Measurements from ENCODE around the gene NHSL1.

Gene NHSL1

DNA sequence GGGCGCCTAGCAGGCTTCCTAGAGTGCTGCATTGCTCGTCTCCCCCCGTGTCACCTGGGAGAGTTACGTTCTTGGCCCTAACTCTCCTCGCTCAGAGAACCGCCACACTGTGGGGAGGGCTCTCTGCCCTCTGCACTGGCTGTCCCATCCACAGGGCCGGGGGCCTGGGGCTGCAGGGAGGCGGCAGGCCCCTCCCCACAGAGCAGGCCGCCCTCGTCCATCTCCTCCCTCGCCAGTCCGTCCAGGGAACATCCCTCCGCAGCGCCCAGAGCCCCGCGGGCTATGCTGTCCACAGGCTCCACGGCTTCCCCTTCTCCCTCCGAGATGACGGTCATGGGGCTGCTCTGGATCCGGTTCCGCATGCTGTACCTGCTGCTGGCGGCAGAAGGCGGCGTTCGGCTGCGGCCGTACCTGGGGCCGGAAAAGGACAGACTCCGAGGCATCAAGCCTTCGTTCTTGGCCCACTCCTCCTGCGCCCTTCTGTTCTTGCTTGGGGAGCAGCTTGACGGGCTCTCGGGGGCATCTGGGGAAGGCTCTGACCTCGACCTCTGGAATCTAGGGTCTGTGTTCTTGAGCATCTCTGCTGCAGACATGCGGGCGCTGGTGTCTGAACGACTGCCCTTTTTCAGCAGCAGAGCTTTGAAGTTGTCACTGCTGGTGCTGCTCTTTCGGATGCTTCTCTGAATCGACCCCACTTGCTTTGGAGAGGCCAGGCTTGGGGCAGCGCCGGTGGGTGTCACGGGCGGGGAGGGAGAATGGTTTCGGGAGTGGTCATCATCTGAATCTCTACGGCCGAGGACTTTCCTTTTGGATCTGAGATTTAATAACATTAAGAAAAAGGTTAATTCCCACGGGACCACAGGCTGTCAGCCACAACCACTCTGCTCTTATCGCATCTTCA is 75.0 kb downstream of the NHSL1 start:
- Histone ChIP-seq H3K9ac (ENCODE audit: low read length) (no peak overlapping the region), H2AFZ (ENCODE audit: low read depth, low read length) (no peak overlapping the region), H3K27me3 (ENCODE audit: low read depth, low read length) (no peaks in the 10 kb centered on the region), H4K20me1 (ENCODE audit: insufficient read depth, low read length) (no peaks in the 10 kb centered on the region), H3K27ac (ENCODE audit: low read length) (no peak overlapping the region), H3K4me1 (ENCODE audit: low read length) (no peaks in the 10 kb centered on the region), H3K36me3 (replicated peaks; ENCODE audit: low read depth, low read length) (no peaks in the 10 kb centered on the region), H3K4me3 (ENCODE audit: low read length) (no peak overlapping the region), H3K79me2 (ENCODE audit: low read length) (no peaks in the 10 kb centered on the region), H3K4me2 (ENCODE audit: low read length) (no peak overlapping the region), H3K9me3 (ENCODE audit: insufficient read depth, low read length) (no peaks in the 10 kb centered on the region)
- TF ChIP-seq, protein P1, sequence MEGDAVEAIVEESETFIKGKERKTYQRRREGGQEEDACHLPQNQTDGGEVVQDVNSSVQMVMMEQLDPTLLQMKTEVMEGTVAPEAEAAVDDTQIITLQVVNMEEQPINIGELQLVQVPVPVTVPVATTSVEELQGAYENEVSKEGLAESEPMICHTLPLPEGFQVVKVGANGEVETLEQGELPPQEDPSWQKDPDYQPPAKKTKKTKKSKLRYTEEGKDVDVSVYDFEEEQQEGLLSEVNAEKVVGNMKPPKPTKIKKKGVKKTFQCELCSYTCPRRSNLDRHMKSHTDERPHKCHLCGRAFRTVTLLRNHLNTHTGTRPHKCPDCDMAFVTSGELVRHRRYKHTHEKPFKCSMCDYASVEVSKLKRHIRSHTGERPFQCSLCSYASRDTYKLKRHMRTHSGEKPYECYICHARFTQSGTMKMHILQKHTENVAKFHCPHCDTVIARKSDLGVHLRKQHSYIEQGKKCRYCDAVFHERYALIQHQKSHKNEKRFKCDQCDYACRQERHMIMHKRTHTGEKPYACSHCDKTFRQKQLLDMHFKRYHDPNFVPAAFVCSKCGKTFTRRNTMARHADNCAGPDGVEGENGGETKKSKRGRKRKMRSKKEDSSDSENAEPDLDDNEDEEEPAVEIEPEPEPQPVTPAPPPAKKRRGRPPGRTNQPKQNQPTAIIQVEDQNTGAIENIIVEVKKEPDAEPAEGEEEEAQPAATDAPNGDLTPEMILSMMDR (IDR thresholded peaks at IDR 0.05; ENCODE audit: low read depth, low read length), result no peak
- no peak for TF ChIP-seq EZH2phosphoT487 (IDR thresholded peaks at IDR 0.05; ENCODE audit: low read depth)

DNA sequence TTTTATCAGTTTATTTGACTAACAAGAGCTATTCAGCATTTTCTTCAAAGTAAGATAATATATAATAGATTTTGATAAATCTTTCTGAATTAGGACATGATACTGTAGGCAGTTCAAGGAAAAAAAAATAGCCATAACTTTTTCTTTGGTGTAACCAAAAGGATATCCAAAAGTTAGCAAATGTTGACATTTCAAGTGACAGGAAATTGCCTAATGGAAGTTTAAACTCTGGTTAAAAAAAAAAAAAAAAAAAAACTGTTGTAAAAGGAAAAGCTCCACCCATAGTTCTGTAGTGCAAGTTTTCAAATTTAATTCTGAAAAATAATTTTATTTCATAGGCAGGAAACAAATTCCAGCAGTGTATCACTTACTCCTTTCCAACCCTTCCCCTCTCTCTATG is 76.4 kb downstream of the NHSL1 start:
- no peak overlapping the region for H2AFZ ChIP-seq (ENCODE audit: low read depth, low read length)
- no peaks in the 10 kb centered on the region for H3K9me3 ChIP-seq (ENCODE audit: insufficient read depth, low read length)
- H3K27me3 ChIP-seq (ENCODE audit: low read depth, low read length), result no peaks in the 10 kb centered on the region
- H4K20me1 ChIP-seq (ENCODE audit: insufficient read depth, low read length), result no peaks in the 10 kb centered on the region
- TF ChIP-seq EZH2phosphoT487 (IDR thresholded peaks at IDR 0.05; ENCODE audit: low read depth), result no peak
- TF ChIP-seq, protein P1 (IDR thresholded peaks at IDR 0.05; ENCODE audit: low read depth, low read length), result no peak
- H3K4me3 ChIP-seq (ENCODE audit: low read length), result no peak overlapping the region
- peaks cover 3% of the 10 kb centered on the region for H3K36me3 ChIP-seq (replicated peaks; ENCODE audit: low read depth, low read length)
- no peak overlapping the region for H3K4me2 ChIP-seq (ENCODE audit: low read length)
- H3K79me2 ChIP-seq (ENCODE audit: low read length), result no peaks in the 10 kb centered on the region
- H3K27ac ChIP-seq (ENCODE audit: low read length), result no peak overlapping the region
- no peak overlapping the region for H3K9ac ChIP-seq (ENCODE audit: low read length)
- H3K4me1 ChIP-seq (ENCODE audit: low read length), result no peaks in the 10 kb centered on the region

DNA sequence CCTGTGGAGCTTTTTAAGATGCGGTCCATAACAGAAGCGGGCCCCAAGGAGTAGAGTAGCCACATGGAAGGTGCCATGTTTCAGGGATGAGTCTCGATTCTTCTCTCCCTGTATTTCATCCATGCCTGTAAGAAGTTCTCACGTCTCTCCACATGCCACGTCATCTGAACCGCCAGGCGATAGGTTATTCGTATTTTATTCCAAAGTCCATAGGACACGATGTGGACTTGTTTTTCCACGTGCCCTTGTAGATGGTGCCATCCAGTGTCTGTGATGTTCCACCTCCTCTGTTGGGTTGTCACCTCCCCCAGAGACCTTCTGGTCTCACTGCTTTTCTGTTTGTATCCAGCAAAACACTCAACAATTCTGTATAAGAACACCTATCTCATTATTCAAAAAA is 77.7 kb downstream of the NHSL1 start:
- Histone ChIP-seq H2AFZ (ENCODE audit: low read depth, low read length) (no peak overlapping the region), H3K9ac (ENCODE audit: low read length) (no peak overlapping the region), H3K27ac (ENCODE audit: low read length) (no peak overlapping the region), H4K20me1 (ENCODE audit: insufficient read depth, low read length) (no peaks in the 10 kb centered on the region), H3K4me2 (ENCODE audit: low read length) (no peak overlapping the region), H3K36me3 (replicated peaks; ENCODE audit: low read depth, low read length) (peaks cover 5% of the 10 kb centered on the region), H3K4me3 (ENCODE audit: low read length) (no peak overlapping the region), H3K4me1 (ENCODE audit: low read length) (no peaks in the 10 kb centered on the region), H3K27me3 (ENCODE audit: low read depth, low read length) (no peaks in the 10 kb centered on the region), H3K79me2 (ENCODE audit: low read length) (no peaks in the 10 kb centered on the region), H3K9me3 (ENCODE audit: insufficient read depth, low read length) (no peaks in the 10 kb centered on the region)
- TF ChIP-seq, protein P1 (IDR thresholded peaks at IDR 0.05; ENCODE audit: low read depth, low read length), result no peak
- TF ChIP-seq EZH2phosphoT487 (IDR thresholded peaks at IDR 0.05; ENCODE audit: low read depth), result no peak

DNA sequence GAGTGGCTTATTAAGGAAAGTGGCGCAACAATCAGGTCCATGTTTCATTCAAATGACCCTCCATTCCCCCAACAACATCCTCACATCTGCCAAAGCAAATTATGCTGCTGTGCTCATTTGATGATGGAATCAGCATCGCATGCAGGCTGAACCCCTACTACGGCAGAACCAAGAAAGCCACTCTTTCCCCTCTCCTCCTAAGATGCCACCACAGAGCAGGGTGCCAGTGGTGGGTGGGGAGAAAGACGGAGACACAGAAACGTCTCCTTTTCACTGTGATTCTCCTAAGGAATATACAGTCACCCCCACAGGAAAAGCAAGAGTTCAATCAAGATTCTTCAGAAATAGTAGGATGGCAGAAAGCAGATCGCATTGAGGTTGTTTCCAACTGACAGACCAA is 78.2 kb downstream of the NHSL1 start:
- H3K79me2 ChIP-seq (ENCODE audit: low read length), result no peaks in the 10 kb centered on the region
- peaks cover 5% of the 10 kb centered on the region for H3K36me3 ChIP-seq (replicated peaks; ENCODE audit: low read depth, low read length)
- no peaks in the 10 kb centered on the region for H3K27me3 ChIP-seq (ENCODE audit: low read depth, low read length)
- no peaks in the 10 kb centered on the region for H3K9me3 ChIP-seq (ENCODE audit: insufficient read depth, low read length)
- H4K20me1 ChIP-seq (ENCODE audit: insufficient read depth, low read length), result no peaks in the 10 kb centered on the region
- no peak overlapping the region for H2AFZ ChIP-seq (ENCODE audit: low read depth, low read length)
- no peak overlapping the region for H3K4me2 ChIP-seq (ENCODE audit: low read length)
- no peak overlapping the region for H3K9ac ChIP-seq (ENCODE audit: low read length)
- H3K4me3 ChIP-seq (ENCODE audit: low read length), result no peak overlapping the region
- no peak overlapping the region for H3K27ac ChIP-seq (ENCODE audit: low read length)
- H3K4me1 ChIP-seq (ENCODE audit: low read length), result no peaks in the 10 kb centered on the region
- TF ChIP-seq, protein P1 (IDR thresholded peaks at IDR 0.05; ENCODE audit: low read depth, low read length), result no peak
- TF ChIP-seq EZH2phosphoT487 (IDR thresholded peaks at IDR 0.05; ENCODE audit: low read depth), result no peak

Measured in OCI-LY3 (cell line).